HEK293T (cell line): ENCODE results near the gene FRG2B.

Experiments
- BHLHE40 ChIP-seq: fragments of 450-650 bp; IDR thresholded peaks from 2 replicates; pipeline ENCODE4 v1.6.1; 2016; ENCODE audit warnings: mild to moderate bottlenecking, moderate library complexity, borderline replicate concordance
- CTBP1 ChIP-seq: fragments of 450-650 bp; IDR thresholded peaks from 2 replicates; pipeline ENCODE4 v1.6.1; 2016; ENCODE audit warnings: borderline replicate concordance
- ELF4 ChIP-seq: fragments of 450-650 bp; IDR thresholded peaks from 2 replicates; pipeline ENCODE4 v1.6.1; 2017; ENCODE audit warnings: antibody characterized with exemption
- FOXA1 ChIP-seq: fragments of 450-650 bp; IDR thresholded peaks from 2 replicates; pipeline ENCODE4 v1.6.1; 2016; ENCODE audit warnings: mild to moderate bottlenecking
- FOXK2 ChIP-seq: fragments of 450-650 bp; IDR thresholded peaks from 2 replicates; pipeline ENCODE4 v1.6.1; 2016; ENCODE audit warnings: mild to moderate bottlenecking
- FOXM1 ChIP-seq: fragments of 450-650 bp; IDR thresholded peaks from 2 replicates; pipeline ENCODE4 v1.6.1; 2017; ENCODE audit warnings: mild to moderate bottlenecking, borderline replicate concordance
- HDGF ChIP-seq: fragments of 450-650 bp; IDR thresholded peaks from 2 replicates; pipeline ENCODE4 v1.6.1; 2017; ENCODE audit warnings: antibody characterized with exemption, borderline replicate concordance
- LEF1 ChIP-seq: fragments of 450-650 bp; IDR thresholded peaks from 2 replicates; pipeline ENCODE4 v1.6.1; 2017; ENCODE audit warnings: mild to moderate bottlenecking, borderline replicate concordance
- SP1 ChIP-seq: fragments of 450-650 bp; IDR thresholded peaks from 2 replicates; pipeline ENCODE4 v1.6.1; 2017
- SUZ12 ChIP-seq: fragments of 450-650 bp; IDR thresholded peaks from 2 replicates; pipeline ENCODE4 v1.6.1; 2016; ENCODE audit warnings: mild to moderate bottlenecking
- TARDBP ChIP-seq: fragments of 450-650 bp; IDR thresholded peaks from 2 replicates; pipeline ENCODE4 v1.6.1; 2016
- ZNF384 ChIP-seq: fragments of 450-650 bp; IDR thresholded peaks from 2 replicates; pipeline ENCODE4 v1.6.1; 2016
- TF ChIP-seq, protein P1 (sequence below): fragments of 450-650 bp; IDR thresholded peaks from 2 replicates; pipeline ENCODE4 v1.6.1; 2016

DNA sequence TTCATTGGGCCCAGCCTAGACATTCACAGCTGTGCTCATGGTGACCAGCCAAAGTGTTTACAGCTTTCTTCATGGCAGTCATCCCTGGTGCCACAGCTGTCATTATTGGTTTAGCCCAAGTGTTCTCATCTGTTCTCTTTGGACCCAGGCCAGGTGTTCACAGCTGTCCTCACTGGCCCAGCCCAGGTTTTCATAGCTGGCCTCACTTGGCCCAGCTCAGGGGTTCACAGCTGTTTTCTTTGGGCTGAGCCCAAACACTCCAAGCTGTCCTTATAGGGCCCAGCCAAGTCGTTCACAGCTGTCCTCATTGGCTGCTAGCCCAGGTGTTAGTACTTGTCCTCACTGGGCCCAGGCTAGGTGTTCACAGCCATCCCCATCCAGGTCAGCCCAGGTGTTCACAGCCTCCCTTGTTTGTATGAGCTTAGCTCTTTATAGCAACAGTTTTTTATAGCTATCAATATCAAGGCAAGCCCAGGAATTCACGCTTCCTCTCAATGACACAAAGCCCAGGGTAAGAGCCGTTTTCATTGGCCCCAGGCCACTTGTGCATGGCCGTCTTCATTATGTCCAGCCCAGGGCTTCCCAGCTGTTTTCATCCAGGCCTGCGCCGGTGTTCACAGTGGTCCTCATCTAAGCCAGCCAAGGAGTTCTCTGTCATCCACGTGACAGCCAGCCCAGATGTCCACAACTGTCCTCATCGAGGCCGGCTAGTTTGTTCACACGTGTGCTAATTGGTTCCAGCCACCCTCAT, 11.6 kb downstream of the FRG2B start:
- TF ChIP-seq BHLHE40 (no peak), FOXM1 (no peak), LEF1 (no peak), HDGF (no peak), SUZ12 (no peak), SP1 (no peak), ELF4 (no peak), ZNF384 (no peak), FOXK2 (no peak), FOXA1 (no peak), CTBP1 (no peak), TARDBP (no peak)
- TF ChIP-seq, protein P1, sequence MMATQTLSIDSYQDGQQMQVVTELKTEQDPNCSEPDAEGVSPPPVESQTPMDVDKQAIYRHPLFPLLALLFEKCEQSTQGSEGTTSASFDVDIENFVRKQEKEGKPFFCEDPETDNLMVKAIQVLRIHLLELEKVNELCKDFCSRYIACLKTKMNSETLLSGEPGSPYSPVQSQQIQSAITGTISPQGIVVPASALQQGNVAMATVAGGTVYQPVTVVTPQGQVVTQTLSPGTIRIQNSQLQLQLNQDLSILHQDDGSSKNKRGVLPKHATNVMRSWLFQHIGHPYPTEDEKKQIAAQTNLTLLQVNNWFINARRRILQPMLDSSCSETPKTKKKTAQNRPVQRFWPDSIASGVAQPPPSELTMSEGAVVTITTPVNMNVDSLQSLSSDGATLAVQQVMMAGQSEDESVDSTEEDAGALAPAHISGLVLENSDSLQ: no peak
